Endothelial cell of umbilical vein (primary cell): Measurements from ENCODE around the gene TNRC6B. TPM values are rescaled to one million over a fixed set of nuclear protein-coding genes. Genes with fewer than 3 reads are reported as not detected.

Source experiments
- BruUV-seq: library from RNA; stranded (reverse); fragments of 400-500 nt; replicated peaks from 2 replicates; lab custom pipeline; 2021; lab: Mats Ljungman, UMichigan
- CTCF ChIA-PET: fragments of 300-600, 350-600 bp; sonication (Branson Sonifier 250); formaldehyde crosslinking; loops from one replicate; lab custom pipeline; 2021; ENCODE audit warnings: antibody characterized with exemption, inconsistent platforms; lab: Charles Lee
- POLR2A ChIA-PET: fragments of 300-600, 350-600 bp; sonication (Branson Sonifier 250); formaldehyde crosslinking; loops from one replicate; lab custom pipeline; 2021; ENCODE audit warnings: antibody characterized with exemption, inconsistent platforms; lab: Charles Lee
- DNase-seq: peaks from one replicate; pipeline ENCODE4 v3.0.0-alpha.2; 2011; ENCODE audit warnings: low read depth, low spot score
- FAIRE-seq: peaks from 2 replicates; lab custom pipeline; 2011; peaks lifted over from hg19 to GRCh38; lab: Jason Lieb, UNC
- H2AFZ ChIP-seq: 2 replicates; pipeline ENCODE4 v1.6.0; 2012; ENCODE audit warnings: low read depth, low read length, control low read depth, inconsistent platforms
- H3K27ac ChIP-seq: 2 replicates; pipeline ENCODE4 v1.5.1; 2011; ENCODE audit warnings: low read depth, mild to moderate bottlenecking, control low read depth, low read length, moderate library complexity; ENCODE audit not compliant: insufficient read depth
- H3K27me3 ChIP-seq, 2 experiments: 2 replicates each; pipeline versions ENCODE4 v1.6.0 to v1.6.1; 2011; ENCODE audit warnings: low read length in 2 of 2, mixed read lengths in 1 of 2; ENCODE audit not compliant: control insufficient read depth in 2 of 2, insufficient read depth in 2 of 2
- H3K36me3 ChIP-seq, 2 experiments: 2 replicates in 1 of 2; 3 replicates in 1 of 2; pipeline ENCODE4 v1.5.1; 2011; ENCODE audit warnings: low read length in 2 of 2, mild to moderate bottlenecking in 1 of 2, moderate library complexity in 1 of 2; ENCODE audit not compliant: control insufficient read depth in 2 of 2, insufficient read depth in 2 of 2; ENCODE audit errors: extremely low read depth in 1 of 2
- H3K4me1 ChIP-seq: 3 replicates; pipeline ENCODE4 v1.5.1; 2011; ENCODE audit warnings: mild to moderate bottlenecking, low read length; ENCODE audit not compliant: control insufficient read depth, insufficient read depth; ENCODE audit errors: extremely low read depth
- H3K4me2 ChIP-seq: 2 replicates; pipeline ENCODE4 v1.6.1; 2011; ENCODE audit warnings: low read length, control low read depth, mixed read lengths; ENCODE audit not compliant: insufficient read depth
- H3K4me3 ChIP-seq, 3 experiments: fragments of 200-600 bp in 1 of 3; sonication (generic), shearing (Covaris generic) in 1 of 3; replicated peaks in 1 of 3; 2 replicates each; pipeline ENCODE4 v1.5.1; 2011 to 2016; ENCODE audit warnings: control low read depth in 3 of 3, low read length in 3 of 3, mild to moderate bottlenecking in 2 of 3, inconsistent platforms in 1 of 3, low read depth in 1 of 3, moderate library complexity in 1 of 3; ENCODE audit not compliant: insufficient read depth in 1 of 3
- H3K79me2 ChIP-seq: 2 replicates; pipeline ENCODE4 v1.6.0; 2012; ENCODE audit warnings: low read length, inconsistent platforms; ENCODE audit not compliant: control insufficient read depth, insufficient read depth
- H3K9ac ChIP-seq: replicated peaks from 2 replicates; pipeline ENCODE3; 2011; ENCODE audit warnings: low read length, control low read depth; ENCODE audit not compliant: insufficient read depth; ENCODE audit errors: extremely low read depth
- H3K9me1 ChIP-seq: replicated peaks from 3 replicates; pipeline ENCODE4 v1.6.0; 2011; ENCODE audit warnings: mild to moderate bottlenecking, low read length; ENCODE audit not compliant: control insufficient read depth, insufficient read depth; ENCODE audit errors: extremely low read depth
- H3K9me3 ChIP-seq: replicated peaks from 2 replicates; pipeline ENCODE4 v1.5.1; 2012; ENCODE audit warnings: low read length, inconsistent platforms; ENCODE audit not compliant: control insufficient read depth, insufficient read depth
- H4K20me1 ChIP-seq: replicated peaks from 2 replicates; pipeline ENCODE3; 2011; ENCODE audit warnings: mild to moderate bottlenecking, low read length; ENCODE audit not compliant: control insufficient read depth, insufficient read depth; ENCODE audit errors: extremely low read depth
- CTCF ChIP-seq, 2 donors: IDR thresholded peaks; 1 replicate in 1 of 2; 2 replicates in 1 of 2; pipeline ENCODE4 v1.5.1; 2011; ENCODE audit warnings: low read length in 2 of 2, mild to moderate bottlenecking in 2 of 2, moderate library complexity in 2 of 2, control low read depth in 1 of 2, inconsistent platforms in 1 of 2, low read depth in 1 of 2; ENCODE audit not compliant: insufficient read depth in 1 of 2; ENCODE audit errors: extremely low read depth in 1 of 2
- EZH2 ChIP-seq: IDR thresholded peaks from 2 replicates; pipeline ENCODE4 v1.6.1; 2012; ENCODE audit warnings: borderline replicate concordance, low read depth, mild to moderate bottlenecking, moderate library complexity, low read length, inconsistent platforms; ENCODE audit not compliant: severe bottlenecking
- FOS ChIP-seq: IDR thresholded peaks from 2 replicates; pipeline ENCODE4 v1.6.1; 2011; ENCODE audit warnings: mild to moderate bottlenecking, low read length, moderate library complexity, borderline replicate concordance; ENCODE audit not compliant: insufficient read depth
- GATA2 ChIP-seq: IDR thresholded peaks from 2 replicates; pipeline ENCODE4 v1.7.0; 2011; ENCODE audit warnings: low read depth, mild to moderate bottlenecking, moderate library complexity, mixed read lengths, low read length; ENCODE audit not compliant: insufficient read length, insufficient read depth
- JUN ChIP-seq: IDR thresholded peaks from 2 replicates; pipeline ENCODE4 v1.6.1; 2011; ENCODE audit warnings: borderline replicate concordance, low read depth; ENCODE audit not compliant: insufficient read length, insufficient read depth
- MAX ChIP-seq: IDR thresholded peaks from 2 replicates; pipeline ENCODE4 v1.6.1; 2011; ENCODE audit not compliant: insufficient read depth, insufficient read length
- MYC ChIP-seq: IDR thresholded peaks from one replicate; pipeline ENCODE4 v1.6.1; 2011; ENCODE audit warnings: mild to moderate bottlenecking, low read depth, low read length
- POLR2A ChIP-seq: IDR thresholded peaks from 2 replicates; pipeline ENCODE4 v1.6.1; 2012; ENCODE audit warnings: low read depth, mild to moderate bottlenecking, control low read depth, low read length
- POLR2AphosphoS5 ChIP-seq: IDR thresholded peaks from 2 replicates; pipeline ENCODE4 v1.6.1; 2012; ENCODE audit warnings: low read depth, mild to moderate bottlenecking, control low read depth, low read length, moderate library complexity; ENCODE audit not compliant: insufficient read depth
- dilution Hi-C: fragments of 300-500 bp; cut with MboI; formaldehyde crosslinking; loops from one replicate; pipeline ENCODE4 v1.15.0; 2019; ENCODE audit warnings: low sequenced_read_pairs; ENCODE audit not compliant: extremely low pct_ligation_motif_present
- intact Hi-C: fragments of 100-400 bp; cut with micrococcal nuclease; formaldehyde crosslinking; loops from one replicate; pipeline ENCODE4 v1.10.0; 2022
- polyA plus RNA-seq, 4 experiments: library from polyadenylated mRNA; depleted of rRNA in 3 of 4; stranded (reverse) in 3 of 4; unstranded in 1 of 4; fragments of >200 nt; gene quantifications; 2 replicates each; pipeline versions ENCODE4 v1.2.1 to v1.2.3, GENCODE V29; 2011 to 2012; ENCODE audit warnings: missing spikeins in 1 of 4
- total RNA-seq: library from RNA; stranded (reverse); gene quantifications from 2 replicates; pipeline ENCODE4 v1.2.3, GENCODE V29; 2021

The TNRC6B gene
- total and polyA plus RNA-seq, 2 donors (not counting 3 experiments of a cell fraction or from before 2014, with no cell fraction given) = 10.6 to 37.2 TPM

GRCh38 chr22:40250608-40251007, 72.9 kb downstream of the TNRC6B start:
- no peaks in the 10 kb centered on the region for H3K27me3 ChIP-seq
- dilution Hi-C loops = no loop called here
- TF ChIP-seq MAX (no peak), CTCF (IDR thresholded peaks at IDR 0.05; ENCODE audit: extremely low read depth in 1 of 2, insufficient read depth in 1 of 2, low read depth in 1 of 2, low read length in 2 of 2) (no peak), GATA2 (no peak), POLR2AphosphoS5 (no peak), JUN (no peak), MYC (no peak), POLR2A (no peak), FOS (no peak), EZH2 (no peak)
- no peaks in the 10 kb centered on the region for H3K9me3 ChIP-seq
- FAIRE-seq (no peak), DNase-seq (no peak)
- peaks cover 17% of the 10 kb centered on the region for H3K79me2 ChIP-seq
- no TSS peak for BruUV-seq
- H3K9ac ChIP-seq = no peak overlapping the region
- ChIA-PET CTCF (no interaction called here), POLR2A (no interaction called here)
- H3K4me2 ChIP-seq = no peak overlapping the region
- no peak overlapping the region for H3K27ac ChIP-seq
- H3K4me1 ChIP-seq = no peaks in the 10 kb centered on the region
- intact Hi-C loops = no loop called here
- H2AFZ ChIP-seq = no peak overlapping the region
- peaks cover 5% of the 10 kb centered on the region for H4K20me1 ChIP-seq
- H3K9me1 ChIP-seq = no peaks in the 10 kb centered on the region
- H3K36me3 ChIP-seq = peaks cover 0 to 3% of the 10 kb centered on the region in 2 experiments
- H3K4me3 ChIP-seq = no peak overlapping the region
